Nephron progenitor cell (in vitro differentiated cells): Measurements from ENCODE around the gene SYNPO.

Experiments
- DNase-seq: peaks from one replicate; pipeline ENCODE4 v3.0.0; 2021
- H3K27ac Mint-ChIP-seq: 2 replicates; pipeline ENCODE4 v1.8.0; 2021; ENCODE audit warnings: mild to moderate bottlenecking, moderate library complexity, mixed read lengths
- H3K27me3 Mint-ChIP-seq: 2 replicates; pipeline ENCODE4 v1.8.0; 2021; ENCODE audit warnings: mild to moderate bottlenecking, low read depth, mixed read lengths; ENCODE audit not compliant: poor library complexity
- H3K36me3 Mint-ChIP-seq: 2 replicates; pipeline ENCODE4 v1.8.0; 2021; ENCODE audit warnings: low read depth, mixed read lengths
- H3K4me1 Mint-ChIP-seq: 2 replicates; pipeline ENCODE4 v1.8.0; 2021; ENCODE audit warnings: mixed read lengths
- H3K4me3 Mint-ChIP-seq: 2 replicates; pipeline ENCODE4 v1.8.0; 2021; ENCODE audit warnings: mild to moderate bottlenecking, moderate library complexity, mixed read lengths
- H3K9me3 Mint-ChIP-seq: 2 replicates; pipeline ENCODE4 v1.8.0; 2021; ENCODE audit warnings: mild to moderate bottlenecking, moderate library complexity, mixed read lengths
- TF ChIP-seq, protein P1 (sequence below): fragments of 200-600 bp; sonication (generic); IDR thresholded peaks from 2 replicates; pipeline ENCODE4 v1.5.0; 2021; ENCODE audit warnings: antibody characterized with exemption

The SYNPO gene

GRCh38 chr5:150600616-150601490 is 39.6 kb upstream of the SYNPO start:
- TF ChIP-seq, protein P1, sequence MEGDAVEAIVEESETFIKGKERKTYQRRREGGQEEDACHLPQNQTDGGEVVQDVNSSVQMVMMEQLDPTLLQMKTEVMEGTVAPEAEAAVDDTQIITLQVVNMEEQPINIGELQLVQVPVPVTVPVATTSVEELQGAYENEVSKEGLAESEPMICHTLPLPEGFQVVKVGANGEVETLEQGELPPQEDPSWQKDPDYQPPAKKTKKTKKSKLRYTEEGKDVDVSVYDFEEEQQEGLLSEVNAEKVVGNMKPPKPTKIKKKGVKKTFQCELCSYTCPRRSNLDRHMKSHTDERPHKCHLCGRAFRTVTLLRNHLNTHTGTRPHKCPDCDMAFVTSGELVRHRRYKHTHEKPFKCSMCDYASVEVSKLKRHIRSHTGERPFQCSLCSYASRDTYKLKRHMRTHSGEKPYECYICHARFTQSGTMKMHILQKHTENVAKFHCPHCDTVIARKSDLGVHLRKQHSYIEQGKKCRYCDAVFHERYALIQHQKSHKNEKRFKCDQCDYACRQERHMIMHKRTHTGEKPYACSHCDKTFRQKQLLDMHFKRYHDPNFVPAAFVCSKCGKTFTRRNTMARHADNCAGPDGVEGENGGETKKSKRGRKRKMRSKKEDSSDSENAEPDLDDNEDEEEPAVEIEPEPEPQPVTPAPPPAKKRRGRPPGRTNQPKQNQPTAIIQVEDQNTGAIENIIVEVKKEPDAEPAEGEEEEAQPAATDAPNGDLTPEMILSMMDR = no peak
- H3K27ac Mint-ChIP-seq = no peak overlapping the region
- no peaks in the 10 kb centered on the region for H3K9me3 Mint-ChIP-seq
- no peaks in the 10 kb centered on the region for H3K27me3 Mint-ChIP-seq
- H3K4me1 Mint-ChIP-seq = peaks cover 54% of the 10 kb centered on the region
- no peak overlapping the region for H3K4me3 Mint-ChIP-seq
- no peak for DNase-seq
- no peaks in the 10 kb centered on the region for H3K36me3 Mint-ChIP-seq

DNA sequence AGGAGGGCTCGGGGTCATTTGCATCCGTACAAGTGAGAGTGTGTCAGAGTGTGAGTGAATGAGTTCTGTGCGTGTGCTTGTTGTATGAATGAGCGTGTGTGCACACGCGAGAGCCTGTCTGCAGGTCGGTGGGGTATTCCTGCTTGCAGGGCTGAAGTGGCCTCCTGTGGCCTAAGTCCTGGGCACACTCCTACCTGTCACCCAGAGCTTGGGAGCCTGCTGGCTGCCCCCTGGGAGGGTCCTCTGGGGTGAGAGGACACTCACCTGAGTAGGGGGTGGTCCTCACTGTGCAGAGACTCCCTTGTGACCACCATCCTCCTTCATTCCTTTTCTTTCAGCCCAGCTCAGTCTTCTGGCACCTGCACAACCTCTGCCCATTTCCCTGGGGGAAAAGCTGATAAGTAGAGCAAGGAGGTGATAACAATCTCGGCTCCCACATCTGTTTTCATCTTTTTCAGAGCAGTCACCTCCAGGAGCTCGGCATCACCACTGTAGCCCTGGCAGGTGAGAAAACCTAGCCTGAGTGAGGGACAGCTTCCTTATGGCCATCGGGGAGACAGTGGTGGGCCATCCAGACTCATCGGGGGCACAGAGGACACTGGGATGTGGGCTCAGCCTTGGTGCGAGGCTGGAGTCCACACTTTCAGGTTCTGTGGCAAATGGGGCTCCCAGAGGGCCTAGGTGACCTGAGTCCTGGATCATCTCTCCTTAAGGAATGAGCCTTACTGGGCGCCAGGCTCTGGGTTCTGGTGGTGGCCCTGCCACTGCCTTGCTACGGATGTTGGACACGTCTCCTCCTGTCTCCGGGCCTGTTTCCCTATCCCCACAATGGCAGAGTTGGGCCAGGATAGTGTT is 38.7 kb upstream of the SYNPO start:
- H3K9me3 Mint-ChIP-seq = no peaks in the 10 kb centered on the region
- peaks cover 51% of the 10 kb centered on the region for H3K4me1 Mint-ChIP-seq
- no peaks in the 10 kb centered on the region for H3K36me3 Mint-ChIP-seq
- no peaks in the 10 kb centered on the region for H3K27me3 Mint-ChIP-seq
- DNase-seq = no peak
- H3K27ac Mint-ChIP-seq = no peak overlapping the region
- TF ChIP-seq, protein P1 = no peak
- H3K4me3 Mint-ChIP-seq = no peak overlapping the region

DNA sequence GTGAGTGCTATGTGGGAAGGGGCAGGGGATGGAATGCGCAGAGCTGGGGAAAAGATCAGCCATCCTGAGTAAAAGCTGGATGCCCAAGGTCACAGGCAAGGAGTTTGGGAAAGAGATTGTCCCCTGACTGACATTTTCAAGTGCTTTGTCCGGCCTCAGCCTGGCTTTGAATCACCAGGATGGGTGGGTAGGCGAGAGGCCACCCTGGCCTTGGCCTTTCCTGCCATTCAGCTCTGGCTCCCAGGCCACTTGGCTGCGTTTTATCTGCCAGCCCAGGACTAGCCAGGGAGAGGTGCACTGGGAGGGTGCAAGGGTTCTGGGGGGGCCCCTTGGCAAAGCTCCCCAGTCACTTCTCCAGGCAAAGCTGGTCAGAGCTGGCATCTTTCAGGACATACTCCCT is 37.4 kb upstream of the SYNPO start:
- Mint-ChIP-seq H3K4me1 (peaks cover 43% of the 10 kb centered on the region), H3K27me3 (no peaks in the 10 kb centered on the region), H3K4me3 (no peak overlapping the region), H3K36me3 (no peaks in the 10 kb centered on the region), H3K9me3 (no peaks in the 10 kb centered on the region), H3K27ac (no peak overlapping the region)
- no peak for DNase-seq
- TF ChIP-seq, protein P1 = no peak

GRCh38 chr5:150603491-150603890 is 37.0 kb upstream of the SYNPO start:
- TF ChIP-seq, protein P1 = no peak
- H3K4me1 Mint-ChIP-seq = peaks cover 38% of the 10 kb centered on the region
- no peak overlapping the region for H3K4me3 Mint-ChIP-seq

DNA sequence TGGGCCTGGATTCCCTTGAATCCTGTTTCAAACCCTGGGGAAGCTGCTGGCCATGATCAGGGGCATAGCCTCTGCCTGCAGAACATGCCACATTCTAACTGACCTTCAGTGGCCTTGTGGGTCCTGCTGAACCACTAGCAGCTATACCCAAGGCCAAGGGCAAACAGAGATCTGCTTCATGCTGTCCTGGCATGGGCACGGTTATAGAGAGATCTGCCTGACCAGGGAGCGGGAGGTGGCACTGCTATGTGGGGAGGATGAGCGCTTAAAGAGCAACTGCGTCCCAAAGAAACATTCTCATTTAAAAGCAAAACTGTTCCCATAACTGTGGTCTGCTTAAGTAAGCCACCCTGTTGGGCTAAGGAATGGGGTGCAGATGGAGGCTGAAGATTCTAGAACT is 36.5 kb upstream of the SYNPO start:
- no peak for DNase-seq
- no peaks in the 10 kb centered on the region for H3K9me3 Mint-ChIP-seq
- no peak overlapping the region for H3K27ac Mint-ChIP-seq
- peaks cover 33% of the 10 kb centered on the region for H3K4me1 Mint-ChIP-seq
- no peak overlapping the region for H3K4me3 Mint-ChIP-seq
- H3K36me3 Mint-ChIP-seq = no peaks in the 10 kb centered on the region
- H3K27me3 Mint-ChIP-seq = no peaks in the 10 kb centered on the region
- TF ChIP-seq, protein P1 = no peak

More at GRCh38 chr5:150603491-150603890, 37.0 kb upstream of the SYNPO start:
- Mint-ChIP-seq H3K27me3 (no peaks in the 10 kb centered on the region), H3K9me3 (no peaks in the 10 kb centered on the region), H3K27ac (peak overlapping the region; percentile 47), H3K36me3 (no peaks in the 10 kb centered on the region)
- DNase-seq = no peak
